Measurements from ENCODE around the gene MARCHF2. TPM values are rescaled to one million over a fixed set of nuclear protein-coding genes. Genes with fewer than 3 reads are reported as not detected.

The MARCHF2 gene
- polyA plus RNA-seq, 2 of the 4 experiments (the other 2 are of a cell fraction), result 12.4 to 13.1 TPM

DNA sequence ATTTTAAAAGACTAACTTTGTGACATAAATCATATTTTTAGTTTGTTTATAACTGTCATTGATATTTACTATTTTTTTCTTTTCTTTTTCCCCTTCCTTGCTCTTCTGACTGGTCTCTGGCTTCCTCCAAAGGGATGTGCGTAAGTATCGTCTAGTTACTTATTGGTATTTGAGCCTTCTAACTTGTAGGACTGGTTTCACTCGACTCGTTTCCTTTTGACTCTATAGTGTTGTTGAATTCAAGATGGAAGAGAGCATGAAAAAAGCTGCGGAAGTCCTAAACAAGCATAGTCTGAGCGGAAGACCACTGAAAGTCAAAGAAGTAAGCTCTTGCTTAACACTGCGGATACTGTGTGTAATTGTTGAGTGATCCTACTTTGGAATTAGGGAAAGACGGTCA lies 50.3 kb downstream of the MARCHF2 start:
- Histone ChIP-seq H3K4me1 (peaks cover 32% of the 10 kb centered on the region), H3K4me3 (no peak overlapping the region), H3K27ac (no peak overlapping the region), H3K4me2 (no peak overlapping the region), H3K9me3 (no peaks in the 10 kb centered on the region)
- 96% methylated on average over 8 of the region's 8 CpGs for WGBS (ENCODE audit: missing lambda C conversion rate)
- CTCF ChIA-PET, result interaction anchor here (0.9 to 2.1 kb wide), 4 partner anchors 12 to 51 kb away, joined by 3 to 6 read pairs (median 4); partner anchors contain the start of gene MARCHF2
- ATAC-seq, result no peak
- DNase-seq (ENCODE audit: low read depth in 1 of 2, low spot score in 1 of 2), result no peak
- TF ChIP-seq, protein P1, sequence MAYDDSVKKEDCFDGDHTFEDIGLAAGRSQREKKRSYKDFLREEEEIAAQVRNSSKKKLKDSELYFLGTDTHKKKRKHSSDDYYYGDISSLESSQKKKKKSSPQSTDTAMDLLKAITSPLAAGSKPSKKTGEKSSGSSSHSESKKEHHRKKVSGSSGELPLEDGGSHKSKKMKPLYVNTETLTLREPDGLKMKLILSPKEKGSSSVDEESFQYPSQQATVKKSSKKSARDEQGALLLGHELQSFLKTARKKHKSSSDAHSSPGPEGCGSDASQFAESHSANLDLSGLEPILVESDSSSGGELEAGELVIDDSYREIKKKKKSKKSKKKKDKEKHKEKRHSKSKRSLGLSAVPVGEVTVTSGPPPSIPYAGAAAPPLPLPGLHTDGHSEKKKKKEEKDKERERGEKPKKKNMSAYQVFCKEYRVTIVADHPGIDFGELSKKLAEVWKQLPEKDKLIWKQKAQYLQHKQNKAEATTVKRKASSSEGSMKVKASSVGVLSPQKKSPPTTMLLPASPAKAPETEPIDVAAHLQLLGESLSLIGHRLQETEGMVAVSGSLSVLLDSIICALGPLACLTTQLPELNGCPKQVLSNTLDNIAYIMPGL (CRISPR knock-in tag; IDR thresholded peaks at IDR 0.05; ENCODE audit: borderline replicate concordance), result no peak
- TF ChIP-seq RNF2 (IDR thresholded peaks at IDR 0.05; ENCODE audit: borderline replicate concordance, low read depth) (no peak), HOXA7 (CRISPR knock-in tag; IDR thresholded peaks at IDR 0.05) (no peak), NR3C1 (IDR thresholded peaks at IDR 0.05) (no peak), CHD4 (IDR thresholded peaks at IDR 0.05; ENCODE audit: borderline replicate concordance) (no peak), CBX8 (IDR thresholded peaks at IDR 0.05) (no peak), RARB (CRISPR knock-in tag; IDR thresholded peaks at IDR 0.05) (no peak), ZFP36 (IDR thresholded peaks at IDR 0.05; ENCODE audit: borderline replicate concordance, partially characterized antibody) (no peak), REST (IDR thresholded peaks at IDR 0.05) (no peak)
- POLR2A ChIA-PET, result interaction anchor here (1.3 to 1.7 kb wide), 2 partner anchors 19 to 50 kb away, joined by 3 to 4 read pairs; partner anchors contain the start of genes HNRNPM and ZNF414
- no peak for FAIRE-seq

DNA sequence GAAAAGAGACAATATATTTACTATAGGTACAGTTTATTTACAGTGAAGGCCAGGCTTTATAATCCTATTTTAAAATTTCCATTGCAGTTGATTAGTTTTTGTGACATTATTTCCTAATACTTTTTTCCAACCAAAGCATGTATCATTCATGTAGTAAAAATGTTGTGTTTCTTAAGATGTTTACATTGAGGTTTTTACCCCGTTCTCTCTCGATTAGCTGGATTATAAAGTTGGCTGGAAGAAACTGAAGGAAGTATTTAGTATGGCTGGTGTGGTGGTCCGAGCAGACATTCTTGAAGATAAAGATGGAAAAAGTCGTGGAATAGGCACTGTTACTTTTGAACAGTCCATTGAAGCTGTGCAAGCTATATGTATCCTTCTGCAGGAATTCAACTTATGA lies 52.9 kb downstream of the MARCHF2 start:
- DNase-seq (ENCODE audit: low read depth in 1 of 2, low spot score in 1 of 2) (no peak), ATAC-seq (no peak), FAIRE-seq (no peak)
- no peak overlapping the region for H3K27ac ChIP-seq
- 92% methylated on average over 4 of the region's 4 CpGs for WGBS (ENCODE audit: missing lambda C conversion rate)
- no peak overlapping the region for H3K4me3 ChIP-seq
- ChIA-PET POLR2A (no interaction called here), CTCF (interaction anchor here (1.9 kb wide), 1 partner anchor 40 kb away, joined by 6 read pairs; no protein-coding TSS in a partner anchor)
- H3K4me1 ChIP-seq, result peaks cover 8% of the 10 kb centered on the region
- H3K9me3 ChIP-seq, result no peaks in the 10 kb centered on the region
- H3K4me2 ChIP-seq, result no peak overlapping the region
- TF ChIP-seq MAZ (IDR thresholded peaks at IDR 0.05; ENCODE audit: borderline replicate concordance, low read depth, low read length) (no peak), RNF2 (IDR thresholded peaks at IDR 0.05; ENCODE audit: borderline replicate concordance, low read depth) (no peak), E2F6 (IDR thresholded peaks at IDR 0.05; ENCODE audit: borderline replicate concordance, low read depth) (no peak), HOXB5 (CRISPR knock-in tag; IDR thresholded peaks at IDR 0.05) (no peak), ZNF302 (CRISPR knock-in tag; IDR thresholded peaks at IDR 0.05) (no peak), CHD2 (IDR thresholded peaks at IDR 0.05; ENCODE audit: low read length, partially characterized antibody) (no peak), CBX2 (IDR thresholded peaks at IDR 0.05; ENCODE audit: borderline replicate concordance, low read depth) (no peak), GATA3 (IDR thresholded peaks at IDR 0.05; ENCODE audit: borderline replicate concordance) (no peak), EP300 (IDR thresholded peaks at IDR 0.05) (no peak), TFCP2L1 (CRISPR knock-in tag; IDR thresholded peaks at IDR 0.05) (no peak), ZC3H11A (IDR thresholded peaks at IDR 0.05) (no peak), BHLHE40 (IDR thresholded peaks at IDR 0.05; ENCODE audit: low read depth, low read length) (no peak)
- TF ChIP-seq, protein P2, sequence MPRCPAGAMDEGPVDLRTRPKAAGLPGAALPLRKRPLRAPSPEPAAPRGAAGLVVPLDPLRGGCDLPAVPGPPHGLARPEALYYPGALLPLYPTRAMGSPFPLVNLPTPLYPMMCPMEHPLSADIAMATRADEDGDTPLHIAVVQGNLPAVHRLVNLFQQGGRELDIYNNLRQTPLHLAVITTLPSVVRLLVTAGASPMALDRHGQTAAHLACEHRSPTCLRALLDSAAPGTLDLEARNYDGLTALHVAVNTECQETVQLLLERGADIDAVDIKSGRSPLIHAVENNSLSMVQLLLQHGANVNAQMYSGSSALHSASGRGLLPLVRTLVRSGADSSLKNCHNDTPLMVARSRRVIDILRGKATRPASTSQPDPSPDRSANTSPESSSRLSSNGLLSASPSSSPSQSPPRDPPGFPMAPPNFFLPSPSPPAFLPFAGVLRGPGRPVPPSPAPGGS (IDR thresholded peaks at IDR 0.05), result no peak

Data from A549 (cell line).